Parathyroid adenoma (tissue), 2 donors: ENCODE data around the gene LSM14A.
"Not testable (repeated sequence)": the region's sequence is repeated elsewhere in the genome, so short reads cannot be mapped to it uniquely, and the experiment has no call there.

ENCODE experiments used
- H2AFZ ChIP-seq: fragments of 300-600 bp; sonication (generic); one replicate; pipeline ENCODE4 v1.7.0; 2017; ENCODE audit warnings: antibody characterized with exemption, mild to moderate bottlenecking
- H3K27ac ChIP-seq: fragments of 300-600 bp; sonication (generic); one replicate; pipeline ENCODE4 v1.7.0; 2017
- H3K27me3 ChIP-seq: fragments of 300-600 bp; sonication (generic); one replicate; pipeline ENCODE4 v1.7.0; 2017; ENCODE audit warnings: low read length; ENCODE audit not compliant: control insufficient read depth, insufficient read depth
- H3K36me3 ChIP-seq: fragments of 300-600 bp; sonication (generic); one replicate; pipeline ENCODE4 v1.7.0; 2017; ENCODE audit warnings: low read length; ENCODE audit not compliant: control insufficient read depth, insufficient read depth
- H3K4me1 ChIP-seq: fragments of 300-600 bp; sonication (generic); one replicate; pipeline ENCODE4 v1.7.0; 2017; ENCODE audit warnings: control low read depth
- H3K4me2 ChIP-seq: fragments of 300-600 bp; sonication (generic); one replicate; pipeline ENCODE4 v1.7.0; 2017; ENCODE audit warnings: low read length
- H3K4me3 ChIP-seq: fragments of 300-600 bp; sonication (generic); one replicate; pipeline ENCODE4 v1.7.0; 2017; ENCODE audit warnings: low read depth, low read length
- H3K79me2 ChIP-seq: fragments of 300-600 bp; sonication (generic); one replicate; pipeline ENCODE4 v1.7.0; 2017; ENCODE audit warnings: control low read depth
- H3K9ac ChIP-seq: fragments of 300-600 bp; sonication (generic); one replicate; pipeline ENCODE4 v1.7.0; 2017; ENCODE audit warnings: mild to moderate bottlenecking
- H3K9me3 ChIP-seq: fragments of 300-600 bp; sonication (generic); one replicate; pipeline ENCODE4 v1.7.0; 2017; ENCODE audit warnings: low read length; ENCODE audit not compliant: control insufficient read depth
- CTCF ChIP-seq: fragments of 300-600 bp; sonication (generic); IDR thresholded peaks from one replicate; pipeline ENCODE4 v1.7.0; 2017; ENCODE audit warnings: antibody characterized with exemption, mild to moderate bottlenecking
- donor health status: primary hyperparathyroidism.

The LSM14A gene

GRCh38 chr19:34128558-34129250, 43.6 kb upstream of the LSM14A start:
- Histone ChIP-seq H3K4me3 (no peak overlapping the region), H3K9ac (no peak overlapping the region), H3K79me2 (no peaks in the 10 kb centered on the region), H3K4me2 (no peak overlapping the region), H3K4me1 (no peaks in the 10 kb centered on the region), H3K36me3 (no peaks in the 10 kb centered on the region), H3K9me3 (no peaks in the 10 kb centered on the region), H3K27ac (no peak overlapping the region), H3K27me3 (no peaks in the 10 kb centered on the region), H2AFZ (no peak overlapping the region)
- no peak for TF ChIP-seq CTCF

GRCh38 chr19:34131100-34131499, 41.2 kb upstream of the LSM14A start:
- Histone ChIP-seq H3K4me2 (no peak overlapping the region), H3K9ac (no peak overlapping the region), H2AFZ (no peak overlapping the region), H3K4me1 (no peaks in the 10 kb centered on the region), H3K36me3 (no peaks in the 10 kb centered on the region), H3K27ac (no peak overlapping the region), H3K9me3 (no peaks in the 10 kb centered on the region), H3K27me3 (no peaks in the 10 kb centered on the region), H3K4me3 (no peak overlapping the region), H3K79me2 (no peaks in the 10 kb centered on the region)
- no peak for TF ChIP-seq CTCF

GRCh38 chr19:34132145-34132544, 40.2 kb upstream of the LSM14A start:
- not testable (repeated sequence) for H3K4me2 ChIP-seq, H3K36me3 ChIP-seq, H3K27ac ChIP-seq, H3K79me2 ChIP-seq, H3K9ac ChIP-seq, H2AFZ ChIP-seq, H3K4me3 ChIP-seq, H3K9me3 ChIP-seq, H3K27me3 ChIP-seq, H3K4me1 ChIP-seq

- not testable (repeated sequence) for H3K27ac ChIP-seq, H3K79me2 ChIP-seq, H3K4me2 ChIP-seq, H3K27me3 ChIP-seq, H3K4me1 ChIP-seq, H3K9ac ChIP-seq, H2AFZ ChIP-seq, H3K9me3 ChIP-seq, H3K36me3 ChIP-seq, H3K4me3 ChIP-seq
Observed at GRCh38 chr19:34132706-34133105, 39.6 kb upstream of the LSM14A start.

- H3K9me3 ChIP-seq = no peaks in the 10 kb centered on the region
- no peak overlapping the region for H3K9ac ChIP-seq
- no peaks in the 10 kb centered on the region for H3K27me3 ChIP-seq
- no peak for TF ChIP-seq CTCF
- H3K4me3 ChIP-seq = peak overlapping the region; percentile 76
- H3K36me3 ChIP-seq = no peaks in the 10 kb centered on the region
- H2AFZ ChIP-seq = peak overlapping the region; percentile 99
- no peaks in the 10 kb centered on the region for H3K4me1 ChIP-seq
- H3K27ac ChIP-seq = peak overlapping the region; percentile 73
- no peaks in the 10 kb centered on the region for H3K79me2 ChIP-seq
- peak overlapping the region; percentile 86 for H3K4me2 ChIP-seq
Observed at GRCh38 chr19:34134190-34135053, 37.9 kb upstream of the LSM14A start.
